Measurements from ENCODE around the gene PRLH. TPM values are rescaled to one million over a fixed set of nuclear protein-coding genes. Genes with fewer than 3 reads are reported as not detected.

PRLH gene
- total and polyA plus RNA-seq, 4 donors, result not detected

DNA sequence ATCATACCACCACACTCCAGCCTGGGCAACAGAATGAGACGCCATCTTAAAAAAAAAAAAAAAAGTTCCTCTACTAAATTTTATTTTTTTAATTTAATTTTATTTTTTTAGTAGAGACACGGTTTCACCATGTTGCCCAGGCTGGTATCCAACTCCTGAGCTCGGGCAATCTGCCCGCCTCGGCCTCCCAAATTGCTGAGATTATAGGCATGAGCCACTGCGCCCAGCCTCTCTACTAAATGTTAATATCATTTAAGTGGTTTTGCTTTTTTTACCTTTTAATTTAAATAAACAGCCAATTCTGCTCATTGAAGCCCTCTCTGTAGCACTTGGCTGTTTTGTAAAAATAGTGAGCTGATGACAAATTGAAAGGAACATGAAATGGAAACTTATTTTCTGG is 15.0 kb downstream of the PRLH start:
- peak overlapping the region in 1 of 2 donors; percentile 72 for H3K27ac ChIP-seq (ENCODE audit: low read depth in 1 of 2, low read length in 2 of 2)
- TF ChIP-seq, protein P1, sequence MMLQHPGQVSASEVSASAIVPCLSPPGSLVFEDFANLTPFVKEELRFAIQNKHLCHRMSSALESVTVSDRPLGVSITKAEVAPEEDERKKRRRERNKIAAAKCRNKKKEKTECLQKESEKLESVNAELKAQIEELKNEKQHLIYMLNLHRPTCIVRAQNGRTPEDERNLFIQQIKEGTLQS (IDR thresholded peaks at IDR 0.05), result no peak
- TF ChIP-seq, protein P2, sequence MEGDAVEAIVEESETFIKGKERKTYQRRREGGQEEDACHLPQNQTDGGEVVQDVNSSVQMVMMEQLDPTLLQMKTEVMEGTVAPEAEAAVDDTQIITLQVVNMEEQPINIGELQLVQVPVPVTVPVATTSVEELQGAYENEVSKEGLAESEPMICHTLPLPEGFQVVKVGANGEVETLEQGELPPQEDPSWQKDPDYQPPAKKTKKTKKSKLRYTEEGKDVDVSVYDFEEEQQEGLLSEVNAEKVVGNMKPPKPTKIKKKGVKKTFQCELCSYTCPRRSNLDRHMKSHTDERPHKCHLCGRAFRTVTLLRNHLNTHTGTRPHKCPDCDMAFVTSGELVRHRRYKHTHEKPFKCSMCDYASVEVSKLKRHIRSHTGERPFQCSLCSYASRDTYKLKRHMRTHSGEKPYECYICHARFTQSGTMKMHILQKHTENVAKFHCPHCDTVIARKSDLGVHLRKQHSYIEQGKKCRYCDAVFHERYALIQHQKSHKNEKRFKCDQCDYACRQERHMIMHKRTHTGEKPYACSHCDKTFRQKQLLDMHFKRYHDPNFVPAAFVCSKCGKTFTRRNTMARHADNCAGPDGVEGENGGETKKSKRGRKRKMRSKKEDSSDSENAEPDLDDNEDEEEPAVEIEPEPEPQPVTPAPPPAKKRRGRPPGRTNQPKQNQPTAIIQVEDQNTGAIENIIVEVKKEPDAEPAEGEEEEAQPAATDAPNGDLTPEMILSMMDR (IDR thresholded peaks at IDR 0.05; ENCODE audit: low read depth, low read length, missing input control), result no peak
- no peak for TF ChIP-seq GABPA (IDR thresholded peaks at IDR 0.05 in 1 of 2, conservative IDR thresholded peaks at IDR 0.05 in 1 of 2)
- no peak overlapping the region for H3K4me3 ChIP-seq (ENCODE audit: low read depth in 1 of 3, low read length in 3 of 3)
- H3K27me3 ChIP-seq (ENCODE audit: control insufficient read depth in 4 of 4, insufficient read depth in 4 of 4, low read length in 3 of 4), result no peaks in the 10 kb centered on the region
- WGBS, result 78% methylated on average over 6 of the region's 6 CpGs
- DNase-seq (ENCODE audit: low spot score), result no peak
- H3K4me1 ChIP-seq (ENCODE audit: control insufficient read depth in 4 of 4, insufficient read depth in 4 of 4, low read length in 3 of 4), result peaks cover 7 to 47% (median 37%) of the 10 kb centered on the region in 4 donors
- H3K36me3 ChIP-seq (ENCODE audit: control insufficient read depth in 4 of 4, insufficient read depth in 3 of 4, low read depth in 1 of 4, low read length in 3 of 4), result peaks cover 2 to 22% (median 12%) of the 10 kb centered on the region in 4 donors
- no peak overlapping the region for H3K9ac ChIP-seq (ENCODE audit: low read depth in 1 of 2, low read length in 2 of 2)
- no peaks in the 10 kb centered on the region for H3K9me3 ChIP-seq (ENCODE audit: control insufficient read depth in 4 of 4, low read length in 3 of 4)

DNA sequence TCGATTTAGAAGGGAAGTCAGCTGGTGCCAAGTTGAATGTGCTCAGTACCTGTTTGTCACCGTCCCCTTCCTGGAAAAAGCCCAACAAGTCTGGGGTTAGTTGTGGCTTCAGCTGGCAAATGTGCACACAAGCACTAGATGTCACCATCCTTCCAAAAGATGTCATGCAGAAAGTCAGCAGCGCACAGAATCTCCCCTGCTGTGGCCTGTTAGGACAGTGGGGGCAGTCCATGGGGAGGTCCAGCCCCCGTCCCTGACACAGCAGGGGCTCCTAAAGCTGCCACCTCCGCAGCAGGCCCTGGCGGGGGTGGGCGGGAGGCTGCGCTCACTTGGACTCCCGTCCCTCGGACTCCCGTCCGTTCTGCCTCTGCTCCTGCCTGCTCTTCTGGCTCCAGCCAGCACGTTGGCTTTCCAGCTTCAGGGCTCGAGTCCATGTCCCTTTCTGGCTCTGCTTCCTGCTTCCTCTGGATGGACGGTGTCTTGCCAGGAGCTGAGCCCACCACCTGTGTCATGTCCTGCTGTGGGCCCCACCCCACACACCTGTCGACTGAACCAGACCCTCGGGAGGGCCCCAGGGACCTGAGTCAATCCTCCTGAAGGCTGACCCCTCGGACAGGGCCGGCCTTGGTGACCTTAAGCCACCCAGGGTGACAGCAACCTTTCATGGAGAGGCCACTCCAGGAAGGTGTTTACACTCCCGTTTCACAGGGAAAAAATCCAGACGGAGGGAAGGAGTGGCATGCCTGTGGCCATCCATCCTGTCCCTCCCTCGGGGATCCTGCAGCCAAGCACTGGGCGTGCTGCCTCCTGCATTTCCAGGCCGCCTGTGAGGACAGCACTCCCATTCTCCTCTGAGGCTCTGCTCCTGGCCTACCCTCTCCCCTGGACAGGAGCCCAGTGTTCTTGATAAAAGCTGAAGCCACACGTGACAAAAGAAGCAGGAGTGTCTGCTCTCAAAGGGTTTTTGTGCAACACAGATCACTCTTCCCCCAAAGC is 15.7 kb downstream of the PRLH start:
- 22% methylated on average over 25 of the region's 25 CpGs for WGBS
- Histone ChIP-seq H3K36me3 (ENCODE audit: control insufficient read depth in 4 of 4, insufficient read depth in 3 of 4, low read depth in 1 of 4, low read length in 3 of 4) (peaks cover 2 to 16% (median 8%) of the 10 kb centered on the region in 4 donors), H3K9ac (ENCODE audit: low read depth in 1 of 2, low read length in 2 of 2) (no peak overlapping the region), H3K27me3 (ENCODE audit: control insufficient read depth in 4 of 4, insufficient read depth in 4 of 4, low read length in 3 of 4) (no peaks in the 10 kb centered on the region), H3K9me3 (ENCODE audit: control insufficient read depth in 4 of 4, low read length in 3 of 4) (no peaks in the 10 kb centered on the region), H3K4me1 (ENCODE audit: control insufficient read depth in 4 of 4, insufficient read depth in 4 of 4, low read length in 3 of 4) (peaks cover 7 to 54% (median 42%) of the 10 kb centered on the region in 4 donors), H3K4me3 (ENCODE audit: low read depth in 1 of 3, low read length in 3 of 3) (no peak overlapping the region), H3K27ac (ENCODE audit: low read depth in 1 of 2, low read length in 2 of 2) (peak overlapping the region; percentile 72 to 84)
- peak; percentile 38 for DNase-seq (ENCODE audit: low spot score)
- TF ChIP-seq, protein P2 (IDR thresholded peaks at IDR 0.05; ENCODE audit: low read depth, low read length, missing input control), result peak; percentile 41
- TF ChIP-seq GABPA (IDR thresholded peaks at IDR 0.05 in 1 of 2, conservative IDR thresholded peaks at IDR 0.05 in 1 of 2) (no peak), TAF1 (conservative IDR thresholded peaks at IDR 0.05) (peak; percentile 61), HNF4G (IDR thresholded peaks at IDR 0.05) (peak; percentile 5), RAD21 (IDR thresholded peaks at IDR 0.05) (peak; percentile 78 to 79), HNF4A (conservative IDR thresholded peaks at IDR 0.05) (peak; percentile 45 to 57), YY1 (IDR thresholded peaks at IDR 0.05) (peak; percentile 58), RXRA (IDR thresholded peaks at IDR 0.05) (peak; percentile 88 to 90), FOXA2 (IDR thresholded peaks at IDR 0.05) (peak; percentile 37), FOXA1 (IDR thresholded peaks at IDR 0.05) (peak; percentile 15), EGR1 (IDR thresholded peaks at IDR 0.05; ENCODE audit: low read depth in 2 of 2) (no peak), JUND (IDR thresholded peaks at IDR 0.05) (no peak), NR2F2 (IDR thresholded peaks at IDR 0.05) (peak; percentile 58), SP1 (IDR thresholded peaks at IDR 0.05) (peak; percentile 69)
- TF ChIP-seq, protein P3, sequence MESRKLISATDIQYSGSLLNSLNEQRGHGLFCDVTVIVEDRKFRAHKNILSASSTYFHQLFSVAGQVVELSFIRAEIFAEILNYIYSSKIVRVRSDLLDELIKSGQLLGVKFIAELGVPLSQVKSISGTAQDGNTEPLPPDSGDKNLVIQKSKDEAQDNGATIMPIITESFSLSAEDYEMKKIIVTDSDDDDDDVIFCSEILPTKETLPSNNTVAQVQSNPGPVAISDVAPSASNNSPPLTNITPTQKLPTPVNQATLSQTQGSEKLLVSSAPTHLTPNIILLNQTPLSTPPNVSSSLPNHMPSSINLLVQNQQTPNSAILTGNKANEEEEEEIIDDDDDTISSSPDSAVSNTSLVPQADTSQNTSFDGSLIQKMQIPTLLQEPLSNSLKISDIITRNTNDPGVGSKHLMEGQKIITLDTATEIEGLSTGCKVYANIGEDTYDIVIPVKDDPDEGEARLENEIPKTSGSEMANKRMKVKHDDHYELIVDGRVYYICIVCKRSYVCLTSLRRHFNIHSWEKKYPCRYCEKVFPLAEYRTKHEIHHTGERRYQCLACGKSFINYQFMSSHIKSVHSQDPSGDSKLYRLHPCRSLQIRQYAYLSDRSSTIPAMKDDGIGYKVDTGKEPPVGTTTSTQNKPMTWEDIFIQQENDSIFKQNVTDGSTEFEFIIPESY (IDR thresholded peaks at IDR 0.05), result no peak
- TF ChIP-seq, protein P4, sequence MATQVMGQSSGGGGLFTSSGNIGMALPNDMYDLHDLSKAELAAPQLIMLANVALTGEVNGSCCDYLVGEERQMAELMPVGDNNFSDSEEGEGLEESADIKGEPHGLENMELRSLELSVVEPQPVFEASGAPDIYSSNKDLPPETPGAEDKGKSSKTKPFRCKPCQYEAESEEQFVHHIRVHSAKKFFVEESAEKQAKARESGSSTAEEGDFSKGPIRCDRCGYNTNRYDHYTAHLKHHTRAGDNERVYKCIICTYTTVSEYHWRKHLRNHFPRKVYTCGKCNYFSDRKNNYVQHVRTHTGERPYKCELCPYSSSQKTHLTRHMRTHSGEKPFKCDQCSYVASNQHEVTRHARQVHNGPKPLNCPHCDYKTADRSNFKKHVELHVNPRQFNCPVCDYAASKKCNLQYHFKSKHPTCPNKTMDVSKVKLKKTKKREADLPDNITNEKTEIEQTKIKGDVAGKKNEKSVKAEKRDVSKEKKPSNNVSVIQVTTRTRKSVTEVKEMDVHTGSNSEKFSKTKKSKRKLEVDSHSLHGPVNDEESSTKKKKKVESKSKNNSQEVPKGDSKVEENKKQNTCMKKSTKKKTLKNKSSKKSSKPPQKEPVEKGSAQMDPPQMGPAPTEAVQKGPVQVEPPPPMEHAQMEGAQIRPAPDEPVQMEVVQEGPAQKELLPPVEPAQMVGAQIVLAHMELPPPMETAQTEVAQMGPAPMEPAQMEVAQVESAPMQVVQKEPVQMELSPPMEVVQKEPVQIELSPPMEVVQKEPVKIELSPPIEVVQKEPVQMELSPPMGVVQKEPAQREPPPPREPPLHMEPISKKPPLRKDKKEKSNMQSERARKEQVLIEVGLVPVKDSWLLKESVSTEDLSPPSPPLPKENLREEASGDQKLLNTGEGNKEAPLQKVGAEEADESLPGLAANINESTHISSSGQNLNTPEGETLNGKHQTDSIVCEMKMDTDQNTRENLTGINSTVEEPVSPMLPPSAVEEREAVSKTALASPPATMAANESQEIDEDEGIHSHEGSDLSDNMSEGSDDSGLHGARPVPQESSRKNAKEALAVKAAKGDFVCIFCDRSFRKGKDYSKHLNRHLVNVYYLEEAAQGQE (IDR thresholded peaks at IDR 0.05), result peak; percentile 72
- TF ChIP-seq, protein P1 (IDR thresholded peaks at IDR 0.05), result peak; percentile 18
- TF ChIP-seq, protein P5, sequence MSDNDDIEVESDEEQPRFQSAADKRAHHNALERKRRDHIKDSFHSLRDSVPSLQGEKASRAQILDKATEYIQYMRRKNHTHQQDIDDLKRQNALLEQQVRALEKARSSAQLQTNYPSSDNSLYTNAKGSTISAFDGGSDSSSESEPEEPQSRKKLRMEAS (IDR thresholded peaks at IDR 0.05), result no peak

All from liver (tissue), 9 donors.